ENCODE data around the gene AKAP8L. TPM values are rescaled to one million over a fixed set of nuclear protein-coding genes. Genes with fewer than 3 reads are reported as not detected.

AKAP8L gene
- total RNA-seq, 1 experiment from 2014 or later = 123 TPM

GRCh38 chr19:15358918-15359317 is 59.9 kb downstream of the AKAP8L start:
- no peaks in the 10 kb centered on the region for H3K23me2 ChIP-seq (ENCODE audit: insufficient read length, low read depth, low read length, poor library complexity, severe bottlenecking)
- no peak overlapping the region for H3K18ac ChIP-seq (ENCODE audit: insufficient read length, low read depth, low read length)
- H2BK15ac ChIP-seq (ENCODE audit: low read depth, low read length) = no peak overlapping the region
- no peak overlapping the region for H2BK20ac ChIP-seq (ENCODE audit: low read depth, low read length, poor library complexity, severe bottlenecking)
- H3K4ac ChIP-seq (ENCODE audit: low read depth, low read length) = no peak overlapping the region
- no peak overlapping the region for H3K9ac ChIP-seq (ENCODE audit: extremely low read depth, insufficient read length, low read length)
- no peak overlapping the region; a peak in 1 of 7 replicates for H3K27ac Mint-ChIP-seq
- peaks cover 65 to 85% (median 78%) of the 10 kb centered on the region in 3 experiments for H3K36me3 Mint-ChIP-seq (ENCODE audit: insufficient read depth in 1 of 3, low read depth in 3 of 3)
- H3K27me3 Mint-ChIP-seq (ENCODE audit: low read depth) = peaks cover 2% of the 10 kb centered on the region; the same call in 1 of the 2 replicates
- peaks cover 4 to 14% of the 10 kb centered on the region in 2 experiments for H3K9me3 Mint-ChIP-seq
- no peak overlapping the region for H3K4me2 ChIP-seq (ENCODE audit: insufficient read depth, insufficient read length, low read length)
- no peak overlapping the region for H3K27ac ChIP-seq (ENCODE audit: insufficient read length, low read depth, low read length)
- no peaks in the 10 kb centered on the region for H3K4me1 ChIP-seq (ENCODE audit: insufficient read depth, low read length)
- no peaks in the 10 kb centered on the region for H3K9me3 ChIP-seq (ENCODE audit: control insufficient read depth, low read depth, low read length)
- no peak overlapping the region for H2BK12ac ChIP-seq (ENCODE audit: insufficient read length, low read depth, low read length)
- H2AFZ ChIP-seq (ENCODE audit: low read length) = no peak overlapping the region
- no peaks in the 10 kb centered on the region for H3K4me1 Mint-ChIP-seq
- no peak overlapping the region for H3K23ac ChIP-seq (ENCODE audit: insufficient read length, low read depth, low read length)
- no peak overlapping the region for H3K4me3 Mint-ChIP-seq
- H4K91ac ChIP-seq (ENCODE audit: insufficient read length, low read depth, low read length) = no peak overlapping the region
- no peak overlapping the region for H4K5ac ChIP-seq (ENCODE audit: insufficient read length, low read depth, low read length)
- H2AK5ac ChIP-seq (ENCODE audit: insufficient read length, low read length) = no peak overlapping the region
- no peaks in the 10 kb centered on the region; the same call in 1 of the 2 replicates for H3K27me3 ChIP-seq (ENCODE audit: insufficient read depth, low read length)
- no peak for TF ChIP-seq CTCF (conservative IDR thresholded peaks at IDR 0.05)
- H2BK5ac ChIP-seq (ENCODE audit: insufficient read length, low read length) = no peak overlapping the region
- H3K79me1 ChIP-seq (ENCODE audit: insufficient read depth, low read depth, low read length, poor library complexity, severe bottlenecking) = no peaks in the 10 kb centered on the region
- H4K8ac ChIP-seq (replicated peaks; ENCODE audit: insufficient read length, low read depth, low read length) = no peak overlapping the region
- no peak overlapping the region for H2BK120ac ChIP-seq (ENCODE audit: low read depth, low read length, poor library complexity, severe bottlenecking)
- H3K79me2 ChIP-seq (ENCODE audit: insufficient read depth, low read length) = no peaks in the 10 kb centered on the region
- H3T11ph ChIP-seq (ENCODE audit: low read length) = no peak overlapping the region
- DNase-seq = no peak
- H4K20me1 ChIP-seq (ENCODE audit: control insufficient read depth, insufficient read depth, insufficient read length) = no peaks in the 10 kb centered on the region
- H3K14ac ChIP-seq (ENCODE audit: insufficient read depth, low read length) = no peak overlapping the region
- no CpG with 5 or more reads among the region's 3 CpGs for WGBS (ENCODE audit: extremely low coverage, insufficient read length, low lambda C conversion rate)
- H3K56ac ChIP-seq (ENCODE audit: insufficient read length, low read depth, low read length) = no peak overlapping the region
